HEK293 (cell line): ENCODE measurements around the gene QSOX1.

Experiments used
- CTCF ChIA-PET: fragments of 350-600 bp; formaldehyde crosslinking; extraction: SDS; loops from one replicate; lab custom pipeline; 2021; ENCODE audit warnings: antibody characterized with exemption; lab: Yijun Ruan, JAX
- POLR2A ChIA-PET: fragments of 300-600 bp; formaldehyde crosslinking; extraction: SDS; loops from one replicate; lab custom pipeline; 2020; ENCODE audit warnings: antibody characterized with exemption, inconsistent platforms; lab: Yijun Ruan, JAX
- H3K27ac ChIP-seq: fragments of 200-500 bp; sonication (Bioruptor generic); 2 replicates; pipeline ENCODE4 v1.5.1; 2014; ENCODE audit warnings: low read depth, low read length, control low read depth, inconsistent platforms; ENCODE audit errors: extremely low read depth
- H3K36me3 ChIP-seq, 2 experiments: fragments of 200-500 bp in 1 of 2; sonication (Bioruptor generic) in 1 of 2; 1 replicate in 1 of 2; 2 replicates in 1 of 2; pipeline ENCODE4 v1.5.1; 2014 to 2017; ENCODE audit warnings: inconsistent platforms in 2 of 2, low read length in 2 of 2; ENCODE audit not compliant: control insufficient read depth in 2 of 2, insufficient read depth in 1 of 2
- H3K4me1 ChIP-seq: fragments of 200-500 bp; sonication (Bioruptor generic); 2 replicates; pipeline ENCODE4 v1.5.1; 2014; ENCODE audit warnings: mild to moderate bottlenecking, low read length, inconsistent platforms; ENCODE audit not compliant: control insufficient read depth, insufficient read depth
- H3K4me3 ChIP-seq: 2 replicates; pipeline ENCODE4 v1.5.1; 2011; ENCODE audit warnings: low read depth, mild to moderate bottlenecking, control low read depth, low read length, moderate library complexity
- H3K9me3 ChIP-seq: fragments of 200-500 bp; sonication (Bioruptor generic); 2 replicates; pipeline ENCODE4 v1.5.1; 2014; ENCODE audit warnings: low read depth, low read length, inconsistent platforms; ENCODE audit not compliant: control insufficient read depth, insufficient read depth
- EGR2 ChIP-seq: fragments of 450-650 bp; formaldehyde crosslinking; IDR thresholded peaks from 2 replicates; pipeline ENCODE4 v1.5.1; 2016; ENCODE audit warnings: low read depth, missing biosample characterization, missing genetic modification characterization
- GLIS1 ChIP-seq: fragments of 450-650 bp; formaldehyde crosslinking; IDR thresholded peaks from 2 replicates; pipeline ENCODE4 v1.5.1; 2016; ENCODE audit warnings: missing biosample characterization, missing genetic modification characterization
- PRDM1 ChIP-seq: fragments of 450-650 bp; formaldehyde crosslinking; IDR thresholded peaks from 2 replicates; pipeline ENCODE4; 2016; ENCODE audit warnings: missing biosample characterization, missing genetic modification characterization
- YY1 ChIP-seq: fragments of 450-650 bp; formaldehyde crosslinking; IDR thresholded peaks from 2 replicates; pipeline ENCODE4 v1.5.1; 2018; ENCODE audit warnings: missing biosample characterization, missing genetic modification characterization
- ZBTB20 ChIP-seq: fragments of 450-650 bp; formaldehyde crosslinking; IDR thresholded peaks from 2 replicates; pipeline ENCODE4 v1.5.1; 2016; ENCODE audit warnings: missing biosample characterization, missing genetic modification characterization
- ZEB2 ChIP-seq: fragments of 450-650 bp; formaldehyde crosslinking; IDR thresholded peaks from 2 replicates; pipeline ENCODE4 v1.5.1; 2016; ENCODE audit warnings: missing biosample characterization, missing genetic modification characterization
- ZIC2 ChIP-seq: fragments of 450-650 bp; formaldehyde crosslinking; IDR thresholded peaks from 2 replicates; pipeline ENCODE4 v1.5.1; 2016; ENCODE audit warnings: missing biosample characterization, missing genetic modification characterization
- ZNF140 ChIP-seq: fragments of 450-650 bp; formaldehyde crosslinking; IDR thresholded peaks from 2 replicates; pipeline ENCODE4 v1.5.1; 2016; ENCODE audit warnings: missing biosample characterization, missing genetic modification characterization
- ZNF239 ChIP-seq: fragments of 450-650 bp; formaldehyde crosslinking; IDR thresholded peaks from 2 replicates; pipeline ENCODE4 v1.5.1; 2016; ENCODE audit warnings: missing biosample characterization, missing genetic modification characterization
- ZNF366 ChIP-seq: fragments of 450-650 bp; formaldehyde crosslinking; conservative IDR thresholded peaks from 2 replicates; pipeline ENCODE4 v1.5.1; 2016; ENCODE audit warnings: missing biosample characterization, missing genetic modification characterization
- ZNF600 ChIP-seq: fragments of 450-650 bp; formaldehyde crosslinking; IDR thresholded peaks from 2 replicates; pipeline ENCODE4 v1.5.1; 2016; ENCODE audit warnings: missing biosample characterization, missing genetic modification characterization
- ZNF621 ChIP-seq: fragments of 450-650 bp; formaldehyde crosslinking; IDR thresholded peaks from 2 replicates; pipeline ENCODE4 v1.5.1; 2017; ENCODE audit warnings: missing biosample characterization, missing genetic modification characterization
- ZNF658 ChIP-seq: fragments of 450-650 bp; formaldehyde crosslinking; IDR thresholded peaks from 2 replicates; pipeline ENCODE4; 2016; ENCODE audit warnings: missing biosample characterization, missing genetic modification characterization
- ZNF660 ChIP-seq: fragments of 450-650 bp; IDR thresholded peaks from 2 replicates; pipeline ENCODE4 v1.5.1; 2018; ENCODE audit warnings: missing biosample characterization, mild to moderate bottlenecking, missing genetic modification characterization
- ZNF76 ChIP-seq: fragments of 450-650 bp; formaldehyde crosslinking; IDR thresholded peaks from 2 replicates; pipeline ENCODE4; 2016; ENCODE audit warnings: low read depth, missing biosample characterization, missing genetic modification characterization, borderline replicate concordance
- ZSCAN23 ChIP-seq: fragments of 450-650 bp; formaldehyde crosslinking; IDR thresholded peaks from 2 replicates; pipeline ENCODE4 v1.5.1; 2016; ENCODE audit warnings: missing biosample characterization, missing genetic modification characterization
- TF ChIP-seq, protein P1 (sequence below): fragments of 450-650 bp; formaldehyde crosslinking; IDR thresholded peaks from 2 replicates; pipeline ENCODE4 v1.5.1; 2016; ENCODE audit warnings: missing biosample characterization, missing genetic modification characterization
- TF ChIP-seq, protein P2 (sequence below): fragments of 450-650 bp; formaldehyde crosslinking; IDR thresholded peaks from 2 replicates; pipeline ENCODE4 v1.5.1; 2016; ENCODE audit warnings: missing biosample characterization, missing genetic modification characterization
- TF ChIP-seq, protein P3 (sequence below): fragments of 450-650 bp; formaldehyde crosslinking; IDR thresholded peaks from 2 replicates; pipeline ENCODE4 v1.5.1; 2017; ENCODE audit warnings: missing biosample characterization, missing genetic modification characterization
- TF ChIP-seq, protein P4 (sequence below): fragments of 450-650 bp; formaldehyde crosslinking; IDR thresholded peaks from 2 replicates; pipeline ENCODE4 v1.5.1; 2016; ENCODE audit warnings: missing biosample characterization, missing genetic modification characterization, borderline replicate concordance
- TF ChIP-seq, protein P5 (sequence below): fragments of 450-650 bp; formaldehyde crosslinking; IDR thresholded peaks from 2 replicates; pipeline ENCODE4 v1.5.1; 2016; ENCODE audit warnings: missing biosample characterization, missing genetic modification characterization
- TF ChIP-seq, protein P6 (sequence below): sonication (generic); formaldehyde crosslinking; IDR thresholded peaks from 2 replicates; pipeline ENCODE4 v1.8.1; 2022; ENCODE audit warnings: mild to moderate bottlenecking, moderate library complexity, missing genetic modification reagents

QSOX1 gene

DNA sequence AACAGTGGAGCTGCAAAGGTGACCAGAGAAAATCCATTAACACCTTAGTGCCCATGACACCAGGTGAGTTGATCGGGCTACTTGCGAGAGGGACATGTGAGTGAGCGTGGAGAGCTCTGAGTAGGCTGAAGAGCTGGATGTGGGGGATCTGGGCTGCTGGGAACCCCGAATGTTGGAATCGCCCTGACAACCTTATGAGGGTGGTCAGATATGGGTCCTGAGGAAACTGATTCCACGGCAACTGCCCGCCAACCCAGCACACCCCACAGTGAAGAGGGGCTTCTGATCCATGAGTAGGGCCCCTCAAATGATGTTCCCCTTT, 705 bp upstream of the QSOX1 start:
- H3K9me3 ChIP-seq: no peaks in the 10 kb centered on the region
- H3K4me1 ChIP-seq: peaks cover 11% of the 10 kb centered on the region
- ChIA-PET CTCF (interaction anchor here (0.8 to 6.6 kb wide), 2 partner anchors 14 to 215 kb away, joined by 3 to 37 read pairs; no protein-coding TSS in a partner anchor), POLR2A (interaction anchor here (0.6 to 2.7 kb wide), 8 partner anchors 11 to 272 kb away, joined by 3 to 27 read pairs (median 3); partner anchors contain the start of gene TOR1AIP1)
- H3K4me3 ChIP-seq: peak overlapping the region; percentile 59
- TF ChIP-seq ZNF660 (tag by site-specific recombination) (no peak), ZNF621 (tag by site-specific recombination) (no peak), EGR2 (tag by site-specific recombination) (no peak), ZNF658 (no peak), ZBTB20 (tag by site-specific recombination) (no peak), ZNF239 (no peak), PRDM1 (tag by site-specific recombination) (no peak), ZNF140 (tag by site-specific recombination) (no peak), ZNF76 (tag by site-specific recombination) (no peak)
- TF ChIP-seq, protein P1, sequence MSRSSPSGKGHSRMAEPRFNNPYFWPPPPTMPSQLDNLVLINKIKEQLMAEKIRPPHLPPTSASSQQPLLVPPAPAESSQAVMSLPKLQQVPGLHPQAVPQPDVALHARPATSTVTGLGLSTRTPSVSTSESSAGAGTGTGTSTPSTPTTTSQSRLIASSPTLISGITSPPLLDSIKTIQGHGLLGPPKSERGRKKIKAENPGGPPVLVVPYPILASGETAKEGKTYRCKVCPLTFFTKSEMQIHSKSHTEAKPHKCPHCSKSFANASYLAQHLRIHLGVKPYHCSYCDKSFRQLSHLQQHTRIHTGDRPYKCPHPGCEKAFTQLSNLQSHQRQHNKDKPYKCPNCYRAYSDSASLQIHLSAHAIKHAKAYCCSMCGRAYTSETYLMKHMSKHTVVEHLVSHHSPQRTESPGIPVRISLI (tag by site-specific recombination): no peak
- TF ChIP-seq, protein P2, sequence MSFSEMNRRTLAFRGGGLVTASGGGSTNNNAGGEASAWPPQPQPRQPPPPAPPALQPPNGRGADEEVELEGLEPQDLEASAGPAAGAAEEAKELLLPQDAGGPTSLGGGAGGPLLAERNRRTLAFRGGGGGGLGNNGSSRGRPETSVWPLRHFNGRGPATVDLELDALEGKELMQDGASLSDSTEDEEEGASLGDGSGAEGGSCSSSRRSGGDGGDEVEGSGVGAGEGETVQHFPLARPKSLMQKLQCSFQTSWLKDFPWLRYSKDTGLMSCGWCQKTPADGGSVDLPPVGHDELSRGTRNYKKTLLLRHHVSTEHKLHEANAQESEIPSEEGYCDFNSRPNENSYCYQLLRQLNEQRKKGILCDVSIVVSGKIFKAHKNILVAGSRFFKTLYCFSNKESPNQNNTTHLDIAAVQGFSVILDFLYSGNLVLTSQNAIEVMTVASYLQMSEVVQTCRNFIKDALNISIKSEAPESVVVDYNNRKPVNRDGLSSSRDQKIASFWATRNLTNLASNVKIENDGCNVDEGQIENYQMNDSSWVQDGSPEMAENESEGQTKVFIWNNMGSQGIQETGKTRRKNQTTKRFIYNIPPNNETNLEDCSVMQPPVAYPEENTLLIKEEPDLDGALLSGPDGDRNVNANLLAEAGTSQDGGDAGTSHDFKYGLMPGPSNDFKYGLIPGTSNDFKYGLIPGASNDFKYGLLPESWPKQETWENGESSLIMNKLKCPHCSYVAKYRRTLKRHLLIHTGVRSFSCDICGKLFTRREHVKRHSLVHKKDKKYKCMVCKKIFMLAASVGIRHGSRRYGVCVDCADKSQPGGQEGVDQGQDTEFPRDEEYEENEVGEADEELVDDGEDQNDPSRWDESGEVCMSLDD (tag by site-specific recombination): no peak
- H3K36me3 ChIP-seq: no peaks in the 10 kb centered on the region
- peak overlapping the region; percentile 65; the same call in 1 of the 2 replicates for H3K27ac ChIP-seq

DNA sequence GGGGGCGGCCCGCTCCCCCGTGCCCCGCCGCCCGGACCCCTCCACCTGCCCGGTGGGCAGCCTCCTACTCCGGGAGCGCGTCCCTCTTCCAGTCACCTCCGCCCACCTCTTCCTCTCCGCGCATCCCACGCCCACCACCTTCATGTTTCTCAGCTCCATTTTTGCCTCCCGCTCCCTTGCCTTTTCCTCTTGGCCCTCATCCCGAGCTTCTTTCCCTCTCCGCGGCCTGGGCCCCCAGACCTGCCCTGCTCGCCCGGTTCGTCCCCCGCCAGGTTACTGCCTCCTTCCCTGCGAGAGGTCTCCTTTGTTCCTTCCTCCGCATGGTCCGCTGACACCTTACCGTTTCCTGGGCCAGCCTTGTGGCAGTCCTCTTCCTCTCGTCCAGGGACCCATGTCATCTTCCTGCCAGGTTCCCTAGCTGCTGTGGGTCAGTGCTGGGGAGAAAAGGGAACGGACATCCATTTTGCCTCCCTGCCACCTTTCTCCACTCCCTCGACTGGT, 563 bp downstream of the QSOX1 start:
- no peaks in the 10 kb centered on the region for H3K9me3 ChIP-seq
- ChIA-PET POLR2A (interaction anchor here (0.5 to 2.7 kb wide), 9 partner anchors 9 to 273 kb away, joined by 3 to 27 read pairs (median 3); partner anchors contain the start of gene TOR1AIP1), CTCF (interaction anchor here (0.5 to 6.6 kb wide), 4 partner anchors 13 to 341 kb away, joined by 3 to 37 read pairs (median 3); no protein-coding TSS in a partner anchor)
- peaks cover 11% of the 10 kb centered on the region for H3K4me1 ChIP-seq
- H3K4me3 ChIP-seq: peak overlapping the region; percentile 73
- peak overlapping the region; percentile 44; the same call in 1 of the 2 replicates for H3K27ac ChIP-seq
- no peaks in the 10 kb centered on the region for H3K36me3 ChIP-seq
- TF ChIP-seq, protein P3, sequence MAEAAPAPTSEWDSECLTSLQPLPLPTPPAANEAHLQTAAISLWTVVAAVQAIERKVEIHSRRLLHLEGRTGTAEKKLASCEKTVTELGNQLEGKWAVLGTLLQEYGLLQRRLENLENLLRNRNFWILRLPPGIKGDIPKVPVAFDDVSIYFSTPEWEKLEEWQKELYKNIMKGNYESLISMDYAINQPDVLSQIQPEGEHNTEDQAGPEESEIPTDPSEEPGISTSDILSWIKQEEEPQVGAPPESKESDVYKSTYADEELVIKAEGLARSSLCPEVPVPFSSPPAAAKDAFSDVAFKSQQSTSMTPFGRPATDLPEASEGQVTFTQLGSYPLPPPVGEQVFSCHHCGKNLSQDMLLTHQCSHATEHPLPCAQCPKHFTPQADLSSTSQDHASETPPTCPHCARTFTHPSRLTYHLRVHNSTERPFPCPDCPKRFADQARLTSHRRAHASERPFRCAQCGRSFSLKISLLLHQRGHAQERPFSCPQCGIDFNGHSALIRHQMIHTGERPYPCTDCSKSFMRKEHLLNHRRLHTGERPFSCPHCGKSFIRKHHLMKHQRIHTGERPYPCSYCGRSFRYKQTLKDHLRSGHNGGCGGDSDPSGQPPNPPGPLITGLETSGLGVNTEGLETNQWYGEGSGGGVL: 0 out of 2 replicates have a peak, but pooled peaks have one; percentile 3
- TF ChIP-seq, protein P4, sequence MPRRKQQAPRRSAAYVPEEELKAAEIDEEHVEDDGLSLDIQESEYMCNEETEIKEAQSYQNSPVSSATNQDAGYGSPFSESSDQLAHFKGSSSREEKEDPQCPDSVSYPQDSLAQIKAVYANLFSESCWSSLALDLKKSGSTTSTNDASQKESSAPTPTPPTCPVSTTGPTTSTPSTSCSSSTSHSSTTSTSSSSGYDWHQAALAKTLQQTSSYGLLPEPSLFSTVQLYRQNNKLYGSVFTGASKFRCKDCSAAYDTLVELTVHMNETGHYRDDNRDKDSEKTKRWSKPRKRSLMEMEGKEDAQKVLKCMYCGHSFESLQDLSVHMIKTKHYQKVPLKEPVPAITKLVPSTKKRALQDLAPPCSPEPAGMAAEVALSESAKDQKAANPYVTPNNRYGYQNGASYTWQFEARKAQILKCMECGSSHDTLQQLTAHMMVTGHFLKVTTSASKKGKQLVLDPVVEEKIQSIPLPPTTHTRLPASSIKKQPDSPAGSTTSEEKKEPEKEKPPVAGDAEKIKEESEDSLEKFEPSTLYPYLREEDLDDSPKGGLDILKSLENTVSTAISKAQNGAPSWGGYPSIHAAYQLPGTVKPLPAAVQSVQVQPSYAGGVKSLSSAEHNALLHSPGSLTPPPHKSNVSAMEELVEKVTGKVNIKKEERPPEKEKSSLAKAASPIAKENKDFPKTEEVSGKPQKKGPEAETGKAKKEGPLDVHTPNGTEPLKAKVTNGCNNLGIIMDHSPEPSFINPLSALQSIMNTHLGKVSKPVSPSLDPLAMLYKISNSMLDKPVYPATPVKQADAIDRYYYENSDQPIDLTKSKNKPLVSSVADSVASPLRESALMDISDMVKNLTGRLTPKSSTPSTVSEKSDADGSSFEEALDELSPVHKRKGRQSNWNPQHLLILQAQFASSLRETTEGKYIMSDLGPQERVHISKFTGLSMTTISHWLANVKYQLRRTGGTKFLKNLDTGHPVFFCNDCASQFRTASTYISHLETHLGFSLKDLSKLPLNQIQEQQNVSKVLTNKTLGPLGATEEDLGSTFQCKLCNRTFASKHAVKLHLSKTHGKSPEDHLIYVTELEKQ (tag by site-specific recombination): no peak
- 0 out of 2 replicates have a peak, but pooled peaks have one; percentile 7 for TF ChIP-seq GLIS1 (tag by site-specific recombination)
- 0 out of 2 replicates have a peak, but pooled peaks have one; percentile 32 for TF ChIP-seq ZNF600 (tag by site-specific recombination)
- 0 out of 2 replicates have a peak, but pooled peaks have one; percentile 2 for TF ChIP-seq YY1 (tag by site-specific recombination)
- TF ChIP-seq ZEB2: peak; percentile 50; the same call in 1 of the 2 replicates
- TF ChIP-seq, protein P5, sequence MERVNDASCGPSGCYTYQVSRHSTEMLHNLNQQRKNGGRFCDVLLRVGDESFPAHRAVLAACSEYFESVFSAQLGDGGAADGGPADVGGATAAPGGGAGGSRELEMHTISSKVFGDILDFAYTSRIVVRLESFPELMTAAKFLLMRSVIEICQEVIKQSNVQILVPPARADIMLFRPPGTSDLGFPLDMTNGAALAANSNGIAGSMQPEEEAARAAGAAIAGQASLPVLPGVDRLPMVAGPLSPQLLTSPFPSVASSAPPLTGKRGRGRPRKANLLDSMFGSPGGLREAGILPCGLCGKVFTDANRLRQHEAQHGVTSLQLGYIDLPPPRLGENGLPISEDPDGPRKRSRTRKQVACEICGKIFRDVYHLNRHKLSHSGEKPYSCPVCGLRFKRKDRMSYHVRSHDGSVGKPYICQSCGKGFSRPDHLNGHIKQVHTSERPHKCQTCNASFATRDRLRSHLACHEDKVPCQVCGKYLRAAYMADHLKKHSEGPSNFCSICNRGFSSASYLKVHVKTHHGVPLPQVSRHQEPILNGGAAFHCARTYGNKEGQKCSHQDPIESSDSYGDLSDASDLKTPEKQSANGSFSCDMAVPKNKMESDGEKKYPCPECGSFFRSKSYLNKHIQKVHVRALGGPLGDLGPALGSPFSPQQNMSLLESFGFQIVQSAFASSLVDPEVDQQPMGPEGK (tag by site-specific recombination): peak; percentile 62
- peak; percentile 96 for TF ChIP-seq EGR2 (tag by site-specific recombination)
- TF ChIP-seq ZIC2 (tag by site-specific recombination): peak; percentile 55
- TF ChIP-seq, protein P6, sequence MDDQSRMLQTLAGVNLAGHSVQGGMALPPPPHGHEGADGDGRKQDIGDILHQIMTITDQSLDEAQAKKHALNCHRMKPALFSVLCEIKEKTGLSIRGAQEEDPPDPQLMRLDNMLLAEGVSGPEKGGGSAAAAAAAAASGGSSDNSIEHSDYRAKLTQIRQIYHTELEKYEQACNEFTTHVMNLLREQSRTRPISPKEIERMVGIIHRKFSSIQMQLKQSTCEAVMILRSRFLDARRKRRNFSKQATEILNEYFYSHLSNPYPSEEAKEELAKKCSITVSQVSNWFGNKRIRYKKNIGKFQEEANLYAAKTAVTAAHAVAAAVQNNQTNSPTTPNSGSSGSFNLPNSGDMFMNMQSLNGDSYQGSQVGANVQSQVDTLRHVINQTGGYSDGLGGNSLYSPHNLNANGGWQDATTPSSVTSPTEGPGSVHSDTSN: no peak
- no peak for TF ChIP-seq ZSCAN23 (tag by site-specific recombination)
- peak; percentile 31; the same call in 1 of the 2 replicates for TF ChIP-seq ZNF366 (tag by site-specific recombination)
